GM18499 (cell line): Measurements from ENCODE around the gene KCTD7.
"Not testable (repeated sequence)": the region's sequence is repeated elsewhere in the genome, so short reads cannot be mapped to it uniquely, and the experiment has no call there.

Experiments used
- ATAC-seq: cut with Tn5 transposase; IDR thresholded peaks from one replicate; pipeline ENCODE4 v1.9.1; 2021; ENCODE audit warnings: moderate number of reproducible peaks; ENCODE audit not compliant: insufficient read depth, unreplicated experiment

KCTD7 gene

DNA sequence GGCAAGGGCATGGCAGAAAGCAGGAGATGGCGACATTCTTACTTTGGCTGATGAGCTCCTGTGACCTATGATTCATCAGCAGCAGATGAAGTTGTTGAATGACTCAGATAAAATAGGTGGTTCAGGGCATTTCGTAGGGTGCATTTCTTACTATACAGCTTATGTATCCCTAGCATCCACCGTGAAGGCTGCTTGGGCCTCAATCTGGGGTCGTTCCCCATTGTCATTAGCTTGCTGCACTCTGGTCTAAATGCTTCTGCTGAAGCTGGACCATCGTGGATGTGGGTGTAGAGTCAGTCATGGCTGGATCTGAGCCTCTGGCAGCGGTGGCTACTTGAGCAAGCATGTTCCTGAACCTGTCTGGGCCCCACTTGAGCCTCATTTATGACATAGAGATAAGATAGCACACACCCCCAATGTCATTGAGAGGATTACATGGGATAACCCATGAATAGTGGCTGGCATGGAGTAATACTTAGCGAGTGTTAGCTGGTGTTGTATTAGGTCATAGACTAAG, 44.5 kb downstream of the KCTD7 start:
- ATAC-seq, result not testable (repeated sequence)

DNA sequence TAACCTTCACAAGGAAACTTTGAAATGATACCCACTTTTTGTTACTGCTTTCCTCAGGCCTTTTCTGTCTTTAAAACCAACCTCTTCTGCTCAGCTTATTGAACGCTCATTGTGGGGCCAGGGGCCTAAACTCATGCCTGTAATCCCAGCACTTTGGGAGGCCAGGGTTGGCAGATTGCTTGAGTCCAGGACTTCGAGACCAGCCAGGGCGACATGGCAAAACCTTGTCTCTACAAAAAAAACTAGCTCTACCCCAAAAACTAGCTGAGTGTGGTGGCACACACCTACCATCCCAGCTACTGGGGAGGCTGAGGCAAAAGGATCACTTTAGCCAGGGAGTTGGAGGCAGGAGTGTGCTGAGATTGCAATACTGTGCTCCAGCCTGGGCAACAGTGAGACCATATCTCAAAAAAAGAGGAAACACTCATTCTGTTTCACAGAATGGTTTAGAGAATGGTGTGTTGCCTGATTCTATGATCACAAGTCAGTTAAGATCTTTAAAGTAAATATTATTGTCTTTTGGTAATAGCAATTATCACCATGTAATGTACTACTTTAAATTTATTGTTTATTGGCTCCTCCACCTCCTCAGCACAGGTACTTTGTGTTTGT, 51.1 kb downstream of the KCTD7 start:
- no peak for ATAC-seq

DNA sequence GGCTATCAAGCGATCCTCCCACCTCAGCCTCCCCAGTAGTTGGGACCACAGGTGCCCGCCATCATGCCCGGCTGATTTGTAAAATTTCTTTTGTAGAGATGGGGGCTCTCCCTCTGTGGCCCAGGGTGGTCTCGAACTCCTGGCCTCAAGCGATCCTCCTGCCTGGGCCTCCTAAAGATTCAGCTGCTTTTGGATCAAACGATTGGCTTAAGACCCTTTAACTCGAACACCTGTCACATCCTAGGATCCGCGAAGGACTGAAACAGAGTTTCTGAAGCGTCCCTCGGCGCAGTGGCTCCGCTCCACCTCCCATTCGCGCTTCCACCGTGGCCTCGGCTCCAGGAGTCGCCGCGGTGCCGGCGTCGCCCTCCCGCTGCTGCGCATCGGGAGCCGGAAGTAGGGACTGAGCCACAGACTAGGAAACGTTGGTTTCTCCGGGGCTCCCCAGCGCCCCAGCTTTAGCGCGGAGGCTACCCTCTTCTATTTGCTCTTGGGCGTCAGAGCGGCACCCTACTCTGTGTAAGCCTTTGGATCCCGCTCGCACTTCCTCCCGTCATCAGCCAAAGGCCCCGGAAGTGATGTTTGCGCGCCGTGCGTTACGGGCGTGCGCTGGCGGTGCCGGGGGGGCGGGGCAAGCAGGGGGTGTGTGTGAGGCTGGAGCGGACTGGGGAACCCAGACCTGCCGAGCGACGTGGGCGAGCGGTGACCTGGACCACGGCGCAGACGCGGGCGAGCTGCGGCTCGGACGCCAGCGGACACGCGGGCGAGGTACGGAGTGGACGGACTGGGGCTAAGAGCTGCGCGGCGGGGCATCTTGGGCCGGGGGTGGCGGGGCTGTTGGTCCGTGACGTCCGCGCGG, 53.0 kb downstream of the KCTD7 start:
- peak; percentile 74 for ATAC-seq

DNA sequence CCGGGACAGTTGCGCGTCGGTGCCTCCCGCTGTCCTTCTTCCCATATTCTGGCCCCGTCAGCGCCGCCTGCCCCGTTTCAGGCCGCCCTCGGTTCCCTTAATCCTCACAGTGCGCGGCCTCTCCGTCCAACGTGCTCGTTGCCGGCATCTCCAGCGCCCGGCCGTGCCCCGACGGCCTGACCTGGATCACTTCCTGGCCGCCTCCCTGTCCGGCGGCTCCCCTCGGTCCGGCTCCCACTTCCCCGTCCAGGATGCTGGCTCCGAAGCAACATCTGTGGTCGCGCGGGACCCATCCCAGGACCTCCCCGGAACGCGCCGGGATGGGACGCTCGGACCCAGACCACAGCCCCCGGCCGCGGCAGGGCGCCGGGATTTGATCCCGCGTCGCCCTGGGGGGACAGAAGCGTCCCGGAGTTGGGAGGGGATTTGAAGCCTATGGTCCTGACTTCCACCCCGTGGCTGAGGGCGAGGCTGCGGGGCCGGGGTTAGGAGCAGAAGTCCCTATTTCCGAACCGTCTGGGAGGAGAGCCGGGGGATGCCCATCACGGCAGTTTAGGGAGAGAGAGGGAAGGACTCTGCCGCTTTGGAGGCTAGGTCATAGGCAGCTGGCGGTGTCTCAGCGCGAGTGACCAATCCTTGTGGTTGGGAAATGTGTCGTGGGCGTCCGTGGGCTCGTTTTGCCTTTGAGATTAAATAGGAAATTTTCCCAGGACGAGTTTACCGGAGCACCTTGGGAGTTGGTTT, 53.8 kb downstream of the KCTD7 start:
- ATAC-seq, result peak; percentile 4

DNA sequence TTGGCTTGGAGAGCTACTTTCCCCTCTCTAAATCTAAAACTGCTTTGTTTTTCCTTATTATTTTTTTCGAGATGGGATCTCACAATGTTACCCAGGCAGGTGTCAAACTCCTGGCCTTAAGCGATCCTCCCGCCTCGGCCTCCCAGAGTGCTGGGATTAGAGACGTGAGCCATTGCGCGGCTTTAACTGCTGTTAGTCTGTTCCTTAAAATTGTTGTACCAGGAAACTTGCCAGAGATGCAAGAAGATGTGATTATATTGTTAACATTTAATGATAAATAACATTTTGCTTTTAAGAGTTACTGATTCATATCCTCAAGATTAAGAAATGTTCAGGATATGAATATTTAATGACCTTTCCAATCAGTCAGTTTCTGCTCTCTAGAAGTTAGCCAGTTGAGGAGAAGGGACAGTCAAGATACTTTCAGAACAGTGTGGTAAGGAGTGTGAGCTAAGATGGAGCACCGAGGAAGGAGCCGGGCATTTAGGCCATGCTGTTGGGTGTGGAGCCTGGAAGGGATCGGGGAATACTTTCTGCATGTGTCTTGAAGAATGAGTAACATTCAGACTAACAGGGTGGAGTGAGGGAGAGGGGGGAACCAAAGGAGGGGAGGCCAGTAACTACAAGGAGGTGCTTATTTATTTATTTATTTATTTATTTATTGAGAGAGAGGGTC, 54.6 kb downstream of the KCTD7 start:
- ATAC-seq, result not testable (repeated sequence)

DNA sequence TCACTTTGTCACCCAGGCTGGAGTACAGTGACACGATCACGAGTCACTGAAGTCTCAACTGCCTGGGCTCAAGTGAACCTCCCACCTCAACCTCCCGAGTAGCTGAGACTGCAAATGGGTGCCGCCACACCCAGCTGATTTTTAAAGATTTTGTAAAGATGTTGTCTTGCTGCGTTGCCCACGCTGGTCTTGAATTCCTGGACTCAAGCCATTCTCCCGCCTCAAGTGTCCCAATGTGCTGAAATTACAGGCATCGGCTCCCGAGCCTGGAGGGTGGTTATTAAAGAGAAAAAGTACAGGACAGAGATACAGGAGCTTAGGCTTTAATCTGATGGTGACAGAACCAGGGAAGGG, 55.1 kb downstream of the KCTD7 start:
- ATAC-seq, result no peak

DNA sequence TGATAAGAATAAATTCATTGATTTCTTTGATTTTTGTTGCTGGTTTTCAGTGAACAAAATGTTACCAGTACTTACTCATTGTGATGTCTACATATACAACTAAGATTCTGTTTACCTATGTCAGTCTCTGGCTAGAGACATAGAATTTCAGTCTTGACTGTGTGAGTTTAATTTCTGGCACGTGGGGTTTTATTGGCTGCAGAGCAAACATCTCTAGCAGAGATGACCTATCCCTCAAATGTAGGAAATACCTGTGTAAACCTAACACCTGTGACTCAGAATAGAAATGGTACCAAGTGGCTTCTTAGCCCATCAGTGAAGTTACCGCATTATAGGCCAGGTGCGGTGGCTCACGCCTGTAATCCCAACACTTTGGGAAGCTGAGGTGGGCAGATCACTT, 57.0 kb downstream of the KCTD7 start:
- not testable (repeated sequence) for ATAC-seq

DNA sequence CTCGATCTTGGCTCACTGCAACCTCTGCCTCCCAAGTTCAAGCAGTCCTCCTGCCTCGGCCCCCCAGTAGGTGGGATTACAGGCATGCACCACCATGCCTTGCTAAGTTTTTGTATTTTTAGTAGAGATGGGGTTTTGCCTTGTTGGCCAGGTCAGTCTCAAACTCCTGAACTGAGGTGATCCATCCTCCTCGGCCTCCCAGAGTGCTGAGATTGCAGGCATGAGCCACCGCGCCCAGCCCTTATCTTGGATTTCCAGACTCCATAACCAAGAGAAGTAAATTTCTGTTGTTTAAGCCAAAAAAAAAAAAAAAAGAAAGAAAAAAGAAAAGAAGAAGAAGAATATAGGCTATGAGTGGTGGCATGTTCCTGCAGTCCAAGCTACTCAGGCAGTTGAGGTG, 58.5 kb downstream of the KCTD7 start:
- no peak for ATAC-seq

DNA sequence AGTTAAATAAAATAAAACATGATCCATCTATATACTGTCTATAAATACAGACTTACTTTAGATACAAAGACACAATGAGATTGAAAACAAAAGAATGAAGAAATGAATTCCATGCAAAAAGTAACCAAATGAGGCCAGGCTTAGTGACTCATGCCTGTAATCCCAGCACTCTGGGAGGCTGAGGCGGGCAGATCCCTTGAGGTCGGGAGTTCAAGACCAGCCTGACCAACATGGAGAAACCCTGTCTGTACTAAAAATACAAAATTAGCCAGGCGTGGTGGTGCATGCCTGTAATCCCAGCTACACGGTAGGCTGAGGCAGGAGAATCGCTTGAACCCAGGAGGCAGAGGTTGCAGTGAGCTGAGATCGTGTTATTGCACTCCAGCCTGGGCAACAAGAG, 59.0 kb downstream of the KCTD7 start:
- not testable (repeated sequence) for ATAC-seq

DNA sequence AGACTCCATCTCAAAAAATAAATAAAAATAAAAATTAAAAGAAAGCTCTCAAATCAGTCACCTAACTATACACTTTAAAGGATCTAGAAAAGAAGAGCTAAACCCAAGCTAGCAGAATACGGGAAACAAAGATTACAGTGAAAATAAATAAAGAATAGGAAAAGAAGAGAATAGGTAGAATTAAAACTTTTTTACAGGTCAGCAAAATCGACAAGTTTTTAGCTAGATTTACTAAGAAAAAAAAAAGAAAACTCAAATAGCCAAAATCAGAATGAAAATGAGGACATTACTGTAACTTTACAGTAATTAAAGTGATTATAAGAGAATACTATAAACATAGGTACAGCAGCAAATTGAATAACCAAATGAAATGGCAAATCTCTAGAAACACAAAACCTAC, 60.4 kb downstream of the KCTD7 start:
- no peak for ATAC-seq

DNA sequence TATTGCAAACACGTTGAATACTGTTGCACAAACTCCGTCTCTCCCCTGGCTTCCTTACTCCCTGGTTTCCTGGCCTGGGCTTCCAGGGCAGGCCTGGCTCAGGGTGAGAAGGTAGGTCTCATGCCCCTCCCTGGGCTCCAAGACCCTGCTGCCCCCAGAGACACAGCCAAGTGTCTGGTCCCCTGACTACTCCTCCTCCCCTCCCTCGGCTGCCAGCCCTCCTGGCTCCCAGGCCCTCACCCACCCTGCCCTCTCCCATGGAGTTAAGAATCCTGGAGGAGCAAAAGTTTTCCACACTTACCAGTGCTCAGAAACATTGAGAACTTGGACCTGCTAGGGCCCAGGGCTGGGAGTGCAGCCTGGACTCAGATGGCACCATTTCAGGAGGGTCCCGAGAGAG, 64.7 kb downstream of the KCTD7 start:
- ATAC-seq, result no peak
